Endothelial cell (in vitro differentiated cells): ENCODE measurements around the gene POLA1. TPM values are rescaled to one million over a fixed set of nuclear protein-coding genes. Genes with fewer than 3 reads are reported as not detected.

ENCODE experiments used
- DNase-seq: peaks from one replicate; pipeline ENCODE4 v3.0.0; 2021; ENCODE audit warnings: low spot score
- H3K27ac Mint-ChIP-seq: one replicate; pipeline ENCODE4 v1.8.0; 2021; ENCODE audit warnings: mixed read lengths, inconsistent platforms; ENCODE audit not compliant: unreplicated experiment
- H3K27me3 Mint-ChIP-seq: one replicate; pipeline ENCODE4 v1.8.0; 2021; ENCODE audit warnings: mild to moderate bottlenecking, moderate library complexity, mixed read lengths, inconsistent platforms; ENCODE audit not compliant: unreplicated experiment
- H3K36me3 Mint-ChIP-seq: one replicate; pipeline ENCODE4 v1.8.0; 2021; ENCODE audit warnings: mild to moderate bottlenecking, low read depth, mixed read lengths, inconsistent platforms; ENCODE audit not compliant: unreplicated experiment
- H3K4me1 Mint-ChIP-seq: one replicate; pipeline ENCODE4 v1.8.0; 2021; ENCODE audit warnings: mild to moderate bottlenecking, mixed read lengths, inconsistent platforms; ENCODE audit not compliant: unreplicated experiment
- H3K4me3 Mint-ChIP-seq: one replicate; pipeline ENCODE4 v1.8.0; 2021; ENCODE audit warnings: mild to moderate bottlenecking, mixed read lengths, inconsistent platforms; ENCODE audit not compliant: unreplicated experiment
- H3K9me3 Mint-ChIP-seq: one replicate; pipeline ENCODE4 v1.8.0; 2021; ENCODE audit warnings: mixed read lengths, inconsistent platforms; ENCODE audit not compliant: unreplicated experiment
- CTCF ChIP-seq: fragments of 200-600 bp; sonication (generic); IDR thresholded peaks from one replicate; pipeline ENCODE4 v1.5.0; 2021; ENCODE audit warnings: antibody characterized with exemption; ENCODE audit not compliant: unreplicated experiment
- total RNA-seq: library from RNA; stranded (reverse); fragmentation: NEBNext Ultra II Directional; extraction: Animal tissue kit (Norgen Biotek cat#: 25700); gene quantifications from one replicate; pipeline ENCODE4 v1.2.1, GENCODE V29; 2021; ENCODE audit not compliant: unreplicated experiment

POLA1 gene
- total RNA-seq, 1 donor from 2014 or later: 12.9 TPM

GRCh38 chrX:25007059-25008053, 313.6 kb downstream of the POLA1 start:
- Mint-ChIP-seq H3K27me3 (peaks cover 25% of the 10 kb centered on the region), H3K4me1 (peaks cover 13% of the 10 kb centered on the region), H3K4me3 (peak overlapping the region; percentile 11), H3K36me3 (no peaks in the 10 kb centered on the region), H3K27ac (no peak overlapping the region), H3K9me3 (no peaks in the 10 kb centered on the region)
- no peak for DNase-seq
- TF ChIP-seq CTCF: no peak

- Mint-ChIP-seq H3K36me3 (no peaks in the 10 kb centered on the region), H3K4me3 (no peak overlapping the region), H3K27ac (no peak overlapping the region), H3K27me3 (peaks cover 22% of the 10 kb centered on the region), H3K9me3 (no peaks in the 10 kb centered on the region), H3K4me1 (peaks cover 6% of the 10 kb centered on the region)
- no peak for TF ChIP-seq CTCF
- no peak for DNase-seq
Observed at GRCh38 chrX:25009407-25009806, 315.7 kb downstream of the POLA1 start.

- no peak overlapping the region for H3K27ac Mint-ChIP-seq
- no peaks in the 10 kb centered on the region for H3K36me3 Mint-ChIP-seq
- TF ChIP-seq CTCF: no peak
- peaks cover 3% of the 10 kb centered on the region for H3K4me1 Mint-ChIP-seq
- no peak overlapping the region for H3K4me3 Mint-ChIP-seq
- H3K9me3 Mint-ChIP-seq: no peaks in the 10 kb centered on the region
- peaks cover 20% of the 10 kb centered on the region for H3K27me3 Mint-ChIP-seq
- no peak for DNase-seq
Observed at GRCh38 chrX:25010784-25011588, 317.3 kb downstream of the POLA1 start.

- Mint-ChIP-seq H3K4me1 (no peaks in the 10 kb centered on the region), H3K27me3 (peaks cover 13% of the 10 kb centered on the region), H3K27ac (no peak overlapping the region), H3K9me3 (no peaks in the 10 kb centered on the region), H3K36me3 (no peaks in the 10 kb centered on the region), H3K4me3 (no peak overlapping the region)
- no peak for DNase-seq
- TF ChIP-seq CTCF: no peak
Observed at GRCh38 chrX:25011589-25012432, 318.1 kb downstream of the POLA1 start.
